IMR-90 (cell line): ENCODE measurements around the gene SPEF2.

Source experiments
- BHLHE40 ChIP-seq: fragments of 150-350 bp; IDR thresholded peaks from 2 replicates; pipeline ENCODE4 v1.6.1; 2016; ENCODE audit warnings: mild to moderate bottlenecking, low read depth, low read length
- CTCF ChIP-seq: conservative IDR thresholded peaks from 2 replicates; pipeline ENCODE4 v1.5.1; 2012; ENCODE audit warnings: mild to moderate bottlenecking, low read depth, low read length, improper control_type of control experiment
- MXI1 ChIP-seq: IDR thresholded peaks from 2 replicates; pipeline ENCODE4 v1.6.1; 2012; ENCODE audit warnings: low read depth, mild to moderate bottlenecking, low read length, moderate library complexity, borderline replicate concordance
- RAD21 ChIP-seq: IDR thresholded peaks from 2 replicates; pipeline ENCODE4 v1.6.1; 2012; ENCODE audit warnings: low read length, improper control_type of control experiment
- SMC3 ChIP-seq: fragments of 150-350 bp; IDR thresholded peaks from 2 replicates; pipeline ENCODE4 v1.6.1; 2016; ENCODE audit warnings: low read depth, mild to moderate bottlenecking, antibody characterized with exemption, low read length, moderate library complexity
- USF2 ChIP-seq: fragments of 150-350 bp; IDR thresholded peaks from 2 replicates; pipeline ENCODE4 v1.6.1; 2017; ENCODE audit warnings: mild to moderate bottlenecking, antibody characterized with exemption, low read length, low read depth

- TF ChIP-seq RAD21 (no peak), CTCF (no peak), BHLHE40 (no peak), USF2 (no peak), MXI1 (no peak), SMC3 (no peak)
These were observed 144.7 kb downstream of the SPEF2 start for GRCh38 chr5:35762368-35762767.
